HG03342 (cell line): ENCODE data around the gene KLHL35.

Experiments used
- ATAC-seq: cut with Tn5 transposase; IDR thresholded peaks from one replicate; pipeline ENCODE4 v1.9.1; 2021; ENCODE audit warnings: mild to moderate bottlenecking, moderate library complexity; ENCODE audit not compliant: unreplicated experiment

KLHL35 gene

DNA sequence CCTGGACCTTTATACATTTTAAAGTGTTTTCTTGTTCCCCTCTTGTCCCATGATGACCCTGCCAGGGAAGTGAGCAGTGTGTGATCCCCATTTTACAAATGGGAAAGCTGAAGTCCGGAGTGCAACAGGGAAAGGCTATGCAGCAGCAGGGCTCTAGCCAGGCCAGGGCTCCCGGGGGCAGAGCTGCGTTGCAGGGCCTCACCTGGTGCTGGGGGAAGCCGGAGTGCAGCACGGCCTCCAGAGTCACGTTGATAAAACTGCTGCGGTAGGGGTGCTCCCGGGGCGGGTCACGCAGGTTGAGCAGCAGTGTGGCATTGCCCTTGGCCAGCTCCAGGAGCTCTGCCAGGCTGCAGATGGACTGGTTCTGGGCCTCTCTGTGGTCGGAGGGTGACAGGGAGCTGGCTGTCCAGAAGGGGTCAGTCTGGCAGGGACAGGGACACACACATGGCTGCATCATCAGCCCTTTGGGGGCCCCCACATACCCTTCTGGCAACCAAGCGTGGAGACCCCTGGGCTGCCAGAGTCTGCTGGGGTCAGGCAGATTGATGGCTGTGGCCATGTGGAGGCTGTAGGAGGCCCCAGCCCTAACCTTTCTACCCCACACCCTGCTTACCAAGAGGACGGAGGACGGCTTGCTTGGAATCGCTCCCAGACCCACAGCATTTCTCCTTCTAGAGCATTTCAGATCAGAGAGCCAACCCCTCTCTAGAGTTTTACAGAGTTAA lies 9.3 kb upstream of the KLHL35 start:
- ATAC-seq, result no peak

- ATAC-seq, result no peak
Observed at GRCh38 chr11:75441804-75442132, 8.8 kb upstream of the KLHL35 start.

DNA sequence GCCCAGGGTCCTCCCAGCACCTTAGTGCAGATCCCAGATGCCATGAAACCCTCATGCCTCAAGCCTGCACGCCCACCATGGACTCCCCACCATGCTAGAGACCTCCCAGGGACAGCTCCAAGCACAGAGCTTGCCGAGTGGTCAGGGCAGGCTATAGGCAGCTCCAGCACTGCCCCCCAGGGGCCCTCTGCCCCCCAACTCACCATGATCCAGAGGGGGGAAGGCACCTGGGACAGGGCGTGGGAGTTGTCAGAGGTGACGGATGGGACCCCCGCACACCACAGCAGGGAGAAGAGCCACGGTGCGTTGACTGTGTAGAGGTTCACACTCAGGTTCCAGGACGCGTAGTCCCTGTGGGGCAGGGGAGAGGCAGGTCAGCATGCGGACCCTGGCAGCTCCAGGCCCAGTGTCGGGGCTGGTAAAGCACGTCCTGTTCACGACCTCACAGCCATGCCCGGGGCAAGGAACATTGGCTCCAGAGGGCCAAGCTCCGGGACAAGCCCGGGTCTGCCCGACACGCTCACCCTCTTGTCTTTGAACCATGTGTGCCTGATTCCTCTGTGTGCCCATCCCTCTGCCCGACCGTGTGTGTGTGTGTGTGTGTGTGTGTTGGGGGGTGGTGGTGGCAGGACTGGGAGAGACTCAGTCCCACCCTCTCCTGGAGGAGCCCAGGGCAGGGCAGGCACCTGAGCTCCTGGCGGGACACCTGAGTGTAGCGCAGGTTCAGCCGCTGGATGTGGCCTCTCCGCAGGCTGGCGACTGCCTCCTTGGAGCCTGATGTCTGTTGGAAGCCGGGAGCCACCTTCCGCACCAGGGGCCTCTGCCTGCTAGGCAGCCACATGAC lies 8.2 kb upstream of the KLHL35 start:
- no peak for ATAC-seq

- ATAC-seq, result no peak
Observed at GRCh38 chr11:75439495-75440120, 6.6 kb upstream of the KLHL35 start.

DNA sequence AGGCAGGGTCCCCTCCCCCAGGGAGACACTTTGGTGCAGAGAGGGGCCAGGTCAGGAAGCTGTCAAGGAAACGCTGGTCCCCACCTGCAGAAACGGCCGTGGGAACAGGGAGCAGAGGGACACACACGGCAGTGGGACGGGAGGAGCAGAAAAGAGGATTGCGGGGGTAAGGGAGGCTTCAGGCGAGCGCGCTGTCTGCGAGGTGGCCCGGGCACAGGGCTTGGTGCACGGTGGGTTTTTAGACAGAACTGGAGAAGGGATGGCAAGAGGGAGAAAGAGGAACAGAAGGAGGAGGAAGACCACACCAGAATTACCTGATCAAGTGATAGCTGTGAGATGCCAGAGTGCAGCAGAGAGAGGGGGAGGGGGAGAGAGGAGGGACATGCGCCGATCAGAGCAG lies 6.0 kb upstream of the KLHL35 start:
- ATAC-seq, result no peak

DNA sequence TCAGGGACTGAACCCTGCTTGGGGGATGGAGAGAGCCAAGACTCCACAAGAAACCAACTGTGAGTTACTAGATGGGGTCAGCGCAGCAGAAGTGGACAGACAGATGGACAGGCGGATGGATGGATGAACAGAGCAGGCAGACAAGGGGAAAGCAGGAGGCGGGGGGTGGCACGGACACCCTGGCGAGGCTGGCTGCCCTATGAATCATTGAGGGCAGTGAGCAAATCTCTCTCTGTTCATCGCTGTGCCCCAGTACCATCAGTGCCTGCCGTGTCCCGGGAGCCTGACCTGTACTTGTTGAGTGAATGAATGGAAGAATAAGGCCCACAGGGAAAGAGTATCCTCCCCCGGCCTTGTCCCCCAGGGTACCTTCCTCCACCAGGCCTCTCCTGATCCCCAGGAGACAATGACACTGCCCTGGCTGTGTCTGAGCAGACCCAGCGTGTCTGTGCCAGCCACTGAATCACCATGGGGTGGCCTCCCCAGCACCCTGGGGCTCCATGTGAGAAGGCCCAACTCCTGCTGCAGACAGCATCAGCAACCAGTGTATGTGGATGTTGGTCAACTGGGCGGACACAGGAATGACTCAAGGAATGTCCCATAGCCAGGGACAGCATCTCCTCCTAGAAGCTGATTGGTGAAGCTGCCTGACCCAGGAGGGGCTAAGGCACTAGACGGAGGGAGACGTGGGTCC lies 5.1 kb upstream of the KLHL35 start:
- ATAC-seq, result no peak

DNA sequence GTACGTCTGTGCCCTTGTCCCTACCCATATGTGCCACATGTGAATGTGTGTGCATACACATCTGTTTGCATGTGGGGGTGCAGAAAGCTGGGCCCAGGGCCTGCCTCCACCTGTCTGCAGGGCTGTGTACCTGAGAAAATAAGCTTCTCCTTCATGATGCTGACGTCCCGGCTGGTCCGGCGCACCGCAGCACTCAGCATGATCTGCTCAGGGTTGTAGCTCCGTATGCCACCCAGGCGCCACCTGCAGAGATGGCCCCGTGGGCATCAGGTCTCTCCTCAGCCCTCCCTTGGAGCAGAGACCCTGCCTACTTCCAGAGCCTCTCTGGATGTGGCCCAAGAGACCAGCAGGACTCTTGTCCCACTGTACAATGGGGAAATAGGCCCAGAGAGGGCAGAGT lies 3.8 kb upstream of the KLHL35 start:
- ATAC-seq, result no peak

GRCh38 chr11:75435571-75435925 lies 2.5 kb upstream of the KLHL35 start:
- no peak for ATAC-seq

- no peak for ATAC-seq
Observed at GRCh38 chr11:75434886-75435570, 2.0 kb upstream of the KLHL35 start.

DNA sequence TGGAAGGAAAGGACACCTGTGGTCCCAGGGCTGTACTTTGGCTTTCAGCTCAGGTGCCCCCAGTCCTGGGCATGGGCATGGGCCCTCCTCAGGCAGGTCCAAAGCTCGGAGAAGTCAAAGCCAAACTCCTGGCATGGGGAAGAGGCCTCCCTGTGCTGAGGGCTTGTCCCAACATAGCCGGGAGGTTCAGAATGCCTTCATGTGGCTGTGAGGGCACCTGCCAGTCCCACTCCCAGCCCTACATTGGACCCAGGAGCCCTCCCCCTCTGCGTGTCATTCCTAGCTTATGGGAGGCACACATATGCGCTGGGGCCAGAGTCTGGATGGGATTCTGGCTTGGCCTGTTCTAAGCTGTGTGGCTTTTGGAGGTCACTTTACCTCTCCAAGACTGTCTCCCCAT lies 1.0 kb upstream of the KLHL35 start:
- ATAC-seq, result no peak

DNA sequence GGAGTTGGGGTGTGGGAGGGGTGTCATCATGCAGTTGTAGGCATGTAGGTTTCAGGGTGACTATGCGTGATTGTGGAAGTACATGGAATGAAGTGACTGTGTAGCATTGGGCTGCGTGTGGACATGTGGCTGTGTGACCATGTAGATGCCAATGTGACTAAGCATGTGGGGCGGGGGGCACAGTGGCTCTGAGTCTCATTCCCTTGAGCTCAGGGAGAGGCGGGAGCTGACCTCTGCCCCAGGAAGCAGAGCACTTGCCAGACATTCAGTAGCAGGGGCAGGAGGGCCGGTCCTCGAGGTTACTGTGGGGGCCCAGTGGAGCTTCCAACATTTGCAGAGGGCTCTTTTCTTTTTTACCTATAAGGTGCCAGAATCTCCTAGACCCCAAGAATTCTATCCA lies 440 bp upstream of the KLHL35 start:
- no peak for ATAC-seq

- no peak for ATAC-seq
Observed at GRCh38 chr11:75431533-75432525, 1.2 kb downstream of the KLHL35 start.

GRCh38 chr11:75430714-75431532 lies 2.1 kb downstream of the KLHL35 start:
- no peak for ATAC-seq

DNA sequence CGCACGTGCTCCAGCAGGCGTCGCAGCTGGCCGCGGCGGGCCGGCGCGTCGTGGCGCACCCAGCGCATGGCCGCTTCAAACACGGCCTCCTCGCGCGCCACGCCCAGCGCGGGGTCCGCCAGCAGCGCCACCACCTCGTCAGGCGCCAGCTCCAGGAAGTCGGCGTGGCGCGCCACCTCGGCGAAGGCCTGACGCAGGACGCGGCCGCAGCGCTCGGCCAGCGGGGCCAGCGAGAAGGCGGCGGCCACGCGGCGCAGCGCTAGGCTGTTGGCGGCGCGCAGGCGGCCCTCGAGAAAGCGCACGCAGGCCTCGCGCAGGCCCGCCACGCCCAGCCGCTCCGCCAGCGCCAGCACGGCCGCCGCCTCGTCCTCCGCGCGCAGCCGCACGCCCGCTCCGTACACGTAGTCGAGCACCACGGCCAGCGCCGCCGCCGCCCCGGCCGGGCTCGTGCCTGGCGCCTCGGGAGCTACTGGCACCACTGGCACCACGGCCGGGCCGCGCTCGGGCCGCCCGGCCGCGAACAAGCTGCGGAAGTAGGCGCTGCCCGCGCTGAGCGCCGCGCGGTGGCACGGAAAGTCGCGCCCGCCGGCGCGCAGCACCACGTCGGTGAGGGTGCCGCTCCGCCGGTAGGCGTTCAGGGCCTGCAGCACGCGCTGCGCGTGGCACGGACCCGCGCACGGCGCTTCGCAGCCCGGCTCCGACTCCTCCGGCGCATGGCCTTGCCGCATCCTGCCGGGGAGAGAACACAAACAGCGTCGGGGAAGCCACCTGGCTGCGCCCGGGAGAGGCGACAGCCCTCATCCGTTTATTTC lies 2.9 kb downstream of the KLHL35 start:
- no peak for ATAC-seq

GRCh38 chr11:75429641-75429901 lies 3.4 kb downstream of the KLHL35 start:
- no peak for ATAC-seq

DNA sequence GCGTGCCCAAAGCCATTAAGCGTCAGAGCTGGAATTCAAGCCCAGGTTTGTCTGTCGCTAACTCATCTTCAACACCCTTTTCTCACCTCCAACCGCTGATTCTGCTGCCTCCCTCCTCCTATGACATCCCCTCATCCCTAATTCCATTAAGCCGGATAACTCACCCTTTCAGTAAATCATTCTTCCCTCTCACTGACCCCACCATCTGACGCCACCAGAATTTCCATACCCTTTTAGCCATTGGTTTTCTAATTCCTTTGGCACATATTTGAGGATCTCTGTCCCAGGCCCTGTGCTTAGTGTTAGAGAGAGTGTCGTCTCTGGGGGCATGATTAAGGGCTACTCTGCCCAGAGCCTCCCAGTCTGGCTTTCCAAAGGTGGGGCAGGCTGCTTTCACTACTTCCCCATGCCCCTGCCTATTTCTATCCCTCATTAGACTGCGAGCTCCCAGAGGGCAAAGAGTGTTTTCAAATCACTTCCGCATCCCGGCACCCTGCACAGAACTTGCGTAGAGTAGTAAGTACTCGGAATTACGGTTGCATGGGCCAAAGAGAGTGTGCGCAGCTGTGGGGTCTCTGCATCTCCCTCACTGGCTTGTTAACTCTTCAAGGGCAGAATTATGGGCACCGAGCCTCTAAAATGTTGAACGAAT lies 3.9 kb downstream of the KLHL35 start:
- ATAC-seq, result no peak

GRCh38 chr11:75428281-75428724 lies 4.7 kb downstream of the KLHL35 start:
- peak; percentile 56 for ATAC-seq

DNA sequence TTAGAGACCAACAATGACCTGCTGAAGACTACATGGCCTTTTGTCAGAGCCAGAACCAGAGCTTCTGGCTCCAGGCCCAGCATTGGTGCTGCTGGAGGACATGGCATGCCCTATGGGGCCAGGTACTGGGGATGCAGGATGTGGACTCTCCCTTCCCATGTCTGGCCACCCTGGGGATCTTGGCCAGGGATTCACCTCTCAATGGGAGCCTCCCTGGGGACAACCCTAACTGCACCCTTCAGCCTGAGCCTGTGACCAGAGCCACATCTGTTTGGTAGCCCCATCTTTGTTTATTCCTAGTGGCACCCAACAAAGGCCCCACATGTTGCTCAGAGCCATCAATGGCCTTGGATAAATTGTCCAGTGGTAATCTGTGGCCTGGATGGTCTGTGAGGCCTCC lies 5.8 kb downstream of the KLHL35 start:
- ATAC-seq, result no peak
